Measurements from ENCODE around the gene SESTD1. TPM values are rescaled to one million over a fixed set of nuclear protein-coding genes. Genes with fewer than 3 reads are reported as not detected.

The SESTD1 gene
- total and polyA plus RNA-seq, 2 of the 4 experiments (the other 2 are of a cell fraction) = 8.4 to 12.7 TPM

GRCh38 chr2:179234658-179235240, 29.9 kb downstream of the SESTD1 start:
- in situ Hi-C loops (cut with MboI; ENCODE audit: low sequenced_read_pairs) (no loop called here), dilution Hi-C loops (cut with HindIII; ENCODE audit: low sequenced_read_pairs, unreplicated experiment) (no loop called here)

More at GRCh38 chr2:179234658-179235240, 29.9 kb downstream of the SESTD1 start:
- ATAC-seq (ENCODE audit: low read depth) (no peak), DNase-seq (no peak)
- H2BK20ac ChIP-seq (ENCODE audit: low read depth, low read length) = no peak overlapping the region
- H3K9me1 ChIP-seq (ENCODE audit: insufficient read depth, low read length) = peaks cover 5% of the 10 kb centered on the region
- H3K27me3 ChIP-seq (ENCODE audit: control insufficient read depth, insufficient read depth, low read length) = no peaks in the 10 kb centered on the region
- H3K18ac ChIP-seq (ENCODE audit: low read depth, low read length) = no peak overlapping the region
- no peak overlapping the region for H2BK5ac ChIP-seq (ENCODE audit: low read depth, low read length, poor library complexity, severe bottlenecking)
- H3K27ac ChIP-seq (ENCODE audit: insufficient read depth, low read length) = no peak overlapping the region
- no peak overlapping the region for H2AFZ ChIP-seq (replicated peaks; ENCODE audit: low read length, poor library complexity)
- no peak overlapping the region for H4K8ac ChIP-seq (ENCODE audit: low read depth in 2 of 2, low read length in 2 of 2)
- H4K91ac ChIP-seq (ENCODE audit: insufficient read depth, low read depth, low read length) = no peak overlapping the region
- no CpG with 5 or more reads among the region's 2 CpGs for WGBS, 2 experiments (ENCODE audit: extremely low coverage in 2 of 2, insufficient read length in 1 of 2)
- H2AK9ac ChIP-seq (replicated peaks; ENCODE audit: low read depth, low read length, poor library complexity) = no peak overlapping the region
- no peak overlapping the region for H3K9ac ChIP-seq (ENCODE audit: low read depth, low read length)
- H3K4me2 ChIP-seq (ENCODE audit: low read depth, low read length) = no peak overlapping the region
- H3K79me1 ChIP-seq (ENCODE audit: low read depth in 1 of 2, low read length in 2 of 2) = peaks cover 20 to 40% of the 10 kb centered on the region in 2 experiments
- H3K9me3 ChIP-seq (ENCODE audit: control insufficient read depth, insufficient read depth, low read length) = no peaks in the 10 kb centered on the region
- peaks cover 5% of the 10 kb centered on the region; the same call in 1 of the 2 replicates for H4K20me1 ChIP-seq (ENCODE audit: insufficient read depth, low read length)
- no peak overlapping the region for H3K23ac ChIP-seq (ENCODE audit: low read depth, low read length)
- no peak overlapping the region for H2BK120ac ChIP-seq (ENCODE audit: low read depth, low read length)
- intact Hi-C loops (cut with micrococcal nuclease) = no loop called here
- 0 out of 2 replicates have a peak, but pooled peaks cover 2% of the 10 kb centered on the region for H3K36me3 ChIP-seq (ENCODE audit: control insufficient read depth, insufficient read depth, low read length)
- TF ChIP-seq NFE2L2 (IDR thresholded peaks at IDR 0.05; ENCODE audit: low read depth, low read length) = no peak
- no peak for TF ChIP-seq RFX5 (IDR thresholded peaks at IDR 0.05; ENCODE audit: low read depth, low read length)
- no peak for TF ChIP-seq ELK1 (IDR thresholded peaks at IDR 0.05; ENCODE audit: borderline replicate concordance, low read depth, low read length)
- TF ChIP-seq SMC3 (IDR thresholded peaks at IDR 0.05; ENCODE audit: low read depth, low read length) = no peak
- TF ChIP-seq BHLHE40 (IDR thresholded peaks at IDR 0.05; ENCODE audit: low read depth, low read length) = no peak
- TF ChIP-seq CHD1 (IDR thresholded peaks at IDR 0.05; ENCODE audit: low read depth, low read length) = no peak
- no peak for TF ChIP-seq CEBPB (IDR thresholded peaks at IDR 0.05; ENCODE audit: low read depth, low read length)
- TF ChIP-seq MXI1 (IDR thresholded peaks at IDR 0.05; ENCODE audit: borderline replicate concordance, low read depth, low read length) = no peak
- no peak overlapping the region for H4K5ac ChIP-seq (ENCODE audit: low read depth, low read length)
- H3K4me1 ChIP-seq (ENCODE audit: control insufficient read depth, insufficient read depth, low read length) = no peaks in the 10 kb centered on the region; the same call in none of the 2 replicates
- no TSS peak for BruUV-seq (replicated peaks)
- ChIA-PET POLR2A (ENCODE audit: unreplicated experiment) (no interaction called here), CTCF (no interaction called here)
- H3K56ac ChIP-seq (ENCODE audit: extremely low read depth, insufficient read depth, low read length) = no peak overlapping the region
- H3K4me3 ChIP-seq (ENCODE audit: insufficient read depth, low read depth, low read length) = no peak overlapping the region
- H2BK15ac ChIP-seq (ENCODE audit: low read depth, low read length) = no peak overlapping the region
- no peak overlapping the region for H3K14ac ChIP-seq (replicated peaks; ENCODE audit: low read depth, low read length)
- H3K4ac ChIP-seq (ENCODE audit: low read depth, low read length) = no peak overlapping the region
- H2AK5ac ChIP-seq (ENCODE audit: low read depth, low read length) = no peak overlapping the region
